Mesothelial cell of epicardium (in vitro differentiated cells): ENCODE results near the gene PLCB1. TPM values are rescaled to one million over a fixed set of nuclear protein-coding genes. Genes with fewer than 3 reads are reported as not detected.

ENCODE experiments used
- DNase-seq, 2 experiments: peaks; one replicate each; pipeline ENCODE4 v3.0.0; 2021; ENCODE audit warnings: low spot score in 2 of 2; ENCODE audit not compliant: unreplicated experiment in 2 of 2
- H3K27ac Mint-ChIP-seq: 2 replicates; pipeline ENCODE4 v1.8.0; 2021; ENCODE audit warnings: mixed read lengths
- H3K27me3 Mint-ChIP-seq: 2 replicates; pipeline ENCODE4 v1.8.0; 2021; ENCODE audit warnings: low read depth, mixed read lengths
- H3K36me3 Mint-ChIP-seq: 2 replicates; pipeline ENCODE4 v1.8.0; 2021; ENCODE audit warnings: mixed read lengths
- H3K4me1 Mint-ChIP-seq: 2 replicates; pipeline ENCODE4 v1.8.0; 2021; ENCODE audit warnings: mixed read lengths
- H3K4me3 Mint-ChIP-seq: 2 replicates; pipeline ENCODE4 v1.8.0; 2021; ENCODE audit warnings: mild to moderate bottlenecking, moderate library complexity, mixed read lengths
- H3K9me3 Mint-ChIP-seq: 2 replicates; pipeline ENCODE4 v1.8.0; 2021; ENCODE audit warnings: mixed read lengths
- total RNA-seq: library from RNA; stranded (reverse); gene quantifications from 3 replicates; pipeline ENCODE4 v1.2.1, GENCODE V29; 2021
- TF ChIP-seq, protein P1 (sequence below): fragments of 200-600 bp; sonication (generic); IDR thresholded peaks from one replicate; pipeline ENCODE4 v1.5.0; 2021; ENCODE audit warnings: antibody characterized with exemption; ENCODE audit not compliant: unreplicated experiment

PLCB1 gene
- total RNA-seq, 1 donor from 2014 or later = 41.5 TPM

DNA sequence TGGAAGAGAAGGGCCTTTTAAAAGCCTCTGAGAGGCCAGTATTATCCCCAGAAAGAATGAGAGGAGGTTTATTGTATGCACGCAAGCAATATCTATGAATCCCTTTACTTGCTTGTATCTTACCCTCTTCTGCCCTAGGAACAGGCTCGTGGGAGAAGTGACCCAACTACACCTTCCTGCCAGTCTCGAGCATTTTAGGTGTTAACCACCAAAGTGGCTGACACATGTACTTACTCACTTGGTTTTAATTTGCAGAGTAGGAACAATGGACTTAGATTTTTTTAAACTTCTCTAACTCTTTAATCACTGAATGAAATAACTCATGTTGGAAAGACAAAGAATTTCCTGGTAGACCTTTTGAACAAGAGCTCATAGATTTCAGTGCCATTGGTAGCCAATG lies 296.9 kb downstream of the PLCB1 start:
- Mint-ChIP-seq H3K4me3 (no peak overlapping the region), H3K36me3 (no peaks in the 10 kb centered on the region), H3K27ac (no peak overlapping the region), H3K4me1 (peaks cover 34% of the 10 kb centered on the region), H3K9me3 (no peaks in the 10 kb centered on the region), H3K27me3 (no peaks in the 10 kb centered on the region)
- no peak for DNase-seq
- TF ChIP-seq, protein P1, sequence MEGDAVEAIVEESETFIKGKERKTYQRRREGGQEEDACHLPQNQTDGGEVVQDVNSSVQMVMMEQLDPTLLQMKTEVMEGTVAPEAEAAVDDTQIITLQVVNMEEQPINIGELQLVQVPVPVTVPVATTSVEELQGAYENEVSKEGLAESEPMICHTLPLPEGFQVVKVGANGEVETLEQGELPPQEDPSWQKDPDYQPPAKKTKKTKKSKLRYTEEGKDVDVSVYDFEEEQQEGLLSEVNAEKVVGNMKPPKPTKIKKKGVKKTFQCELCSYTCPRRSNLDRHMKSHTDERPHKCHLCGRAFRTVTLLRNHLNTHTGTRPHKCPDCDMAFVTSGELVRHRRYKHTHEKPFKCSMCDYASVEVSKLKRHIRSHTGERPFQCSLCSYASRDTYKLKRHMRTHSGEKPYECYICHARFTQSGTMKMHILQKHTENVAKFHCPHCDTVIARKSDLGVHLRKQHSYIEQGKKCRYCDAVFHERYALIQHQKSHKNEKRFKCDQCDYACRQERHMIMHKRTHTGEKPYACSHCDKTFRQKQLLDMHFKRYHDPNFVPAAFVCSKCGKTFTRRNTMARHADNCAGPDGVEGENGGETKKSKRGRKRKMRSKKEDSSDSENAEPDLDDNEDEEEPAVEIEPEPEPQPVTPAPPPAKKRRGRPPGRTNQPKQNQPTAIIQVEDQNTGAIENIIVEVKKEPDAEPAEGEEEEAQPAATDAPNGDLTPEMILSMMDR = no peak

DNA sequence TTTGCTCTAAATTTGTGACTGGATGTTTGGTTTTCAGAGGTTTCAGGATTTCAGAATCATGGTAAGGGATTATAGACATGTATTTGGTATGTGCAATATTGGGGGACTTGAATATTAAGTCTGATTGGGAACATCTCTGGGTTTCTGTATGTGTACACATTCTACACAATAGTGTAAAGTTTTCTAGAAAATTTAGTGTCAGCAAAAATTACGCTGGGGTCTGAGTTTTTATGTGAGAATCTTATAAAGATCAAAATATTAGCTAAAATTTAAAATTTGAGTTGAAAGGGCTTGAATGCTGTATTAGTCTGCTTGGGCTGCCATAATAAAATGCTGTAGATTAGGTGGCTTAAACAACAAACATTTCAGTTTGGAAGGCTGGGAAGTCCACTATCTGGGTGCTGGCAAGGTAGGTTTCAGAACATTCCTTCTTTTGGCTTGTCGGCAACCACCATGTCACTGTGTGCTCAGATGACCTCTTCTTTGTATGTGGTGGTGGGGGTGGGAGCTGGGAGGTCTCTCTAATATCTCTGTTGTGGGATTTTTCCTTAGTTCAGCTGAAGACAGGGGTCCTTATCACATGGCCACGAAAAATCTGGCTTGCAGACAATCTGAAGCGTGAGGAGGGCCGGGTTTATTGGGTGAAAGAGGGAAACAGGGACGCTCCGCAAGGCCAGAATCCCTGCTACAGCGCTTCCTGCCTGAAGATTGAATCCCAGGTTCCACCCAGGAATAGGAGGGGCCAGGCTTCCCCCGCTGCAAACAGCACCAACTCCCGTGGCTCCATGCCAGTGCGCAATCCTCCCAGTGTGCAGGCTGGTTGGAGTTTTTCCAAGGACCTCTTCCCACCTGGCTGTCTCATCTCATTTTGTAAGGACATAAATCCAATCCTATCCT lies 299.7 kb downstream of the PLCB1 start:
- Mint-ChIP-seq H3K27me3 (no peaks in the 10 kb centered on the region), H3K9me3 (no peaks in the 10 kb centered on the region), H3K4me3 (peak overlapping the region; percentile 21), H3K36me3 (no peaks in the 10 kb centered on the region), H3K4me1 (peaks cover 30% of the 10 kb centered on the region), H3K27ac (peak overlapping the region; percentile 82)
- peak; percentile 32 to 56 for DNase-seq
- TF ChIP-seq, protein P1 = no peak

DNA sequence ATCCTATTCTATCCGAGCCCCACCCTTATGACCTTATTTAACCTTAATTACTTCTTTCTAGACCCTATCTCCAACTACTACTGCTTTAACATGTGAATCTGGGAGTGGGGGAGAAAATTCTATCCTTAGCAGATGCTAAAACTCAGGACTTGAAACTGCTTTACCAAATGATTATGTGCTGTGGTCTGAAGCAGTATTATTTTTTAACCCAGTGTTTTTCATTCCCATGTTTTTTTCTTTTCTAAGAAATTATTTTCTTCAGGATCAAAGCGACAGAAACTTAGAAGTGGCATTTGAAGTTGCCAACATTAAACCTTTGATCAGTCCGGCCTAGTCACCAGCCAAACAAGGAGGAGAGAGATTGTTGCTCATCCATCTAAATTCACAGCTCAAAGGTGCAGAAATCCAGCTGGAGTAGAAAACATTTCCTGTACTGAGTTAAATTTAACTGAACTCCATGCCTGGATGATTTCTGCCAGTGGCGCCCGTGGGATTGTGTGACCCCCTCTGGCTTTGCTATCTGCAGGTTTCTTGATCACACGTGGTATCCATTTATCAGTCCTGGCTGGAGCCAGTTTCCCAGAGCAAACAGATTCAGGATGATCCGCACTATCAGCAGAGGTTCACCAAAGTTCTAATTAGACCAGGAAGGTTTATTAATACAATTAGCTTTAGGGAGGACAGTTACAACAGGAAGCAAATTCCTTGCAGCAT lies 300.5 kb downstream of the PLCB1 start:
- Mint-ChIP-seq H3K9me3 (no peaks in the 10 kb centered on the region), H3K4me3 (no peak overlapping the region), H3K27ac (peak overlapping the region; percentile 82), H3K36me3 (no peaks in the 10 kb centered on the region), H3K27me3 (no peaks in the 10 kb centered on the region), H3K4me1 (peaks cover 25% of the 10 kb centered on the region)
- TF ChIP-seq, protein P1 = no peak
- no peak for DNase-seq

DNA sequence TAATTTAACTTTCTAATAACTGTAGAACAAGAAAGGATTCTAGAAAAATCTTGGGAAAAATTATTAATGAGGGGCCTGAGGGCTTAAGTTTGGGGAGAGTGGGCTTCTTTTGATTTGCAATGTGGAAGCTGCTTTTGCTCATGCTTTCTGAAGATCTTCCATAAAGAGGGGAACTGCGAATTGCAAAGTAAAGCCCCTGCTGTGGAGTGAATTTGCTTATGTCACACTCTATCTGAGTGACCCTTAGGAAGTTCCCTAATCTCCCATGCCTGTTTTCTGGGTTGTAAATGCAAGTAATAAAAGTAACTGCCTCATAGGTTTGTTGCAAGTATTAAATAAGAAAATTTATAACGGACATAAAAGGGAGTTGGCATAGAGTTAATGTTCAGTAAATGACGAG lies 301.2 kb downstream of the PLCB1 start:
- Mint-ChIP-seq H3K27me3 (no peaks in the 10 kb centered on the region), H3K9me3 (no peaks in the 10 kb centered on the region), H3K4me1 (peaks cover 23% of the 10 kb centered on the region), H3K4me3 (no peak overlapping the region), H3K27ac (peak overlapping the region; percentile 82), H3K36me3 (no peaks in the 10 kb centered on the region)
- TF ChIP-seq, protein P1 = no peak
- no peak for DNase-seq

DNA sequence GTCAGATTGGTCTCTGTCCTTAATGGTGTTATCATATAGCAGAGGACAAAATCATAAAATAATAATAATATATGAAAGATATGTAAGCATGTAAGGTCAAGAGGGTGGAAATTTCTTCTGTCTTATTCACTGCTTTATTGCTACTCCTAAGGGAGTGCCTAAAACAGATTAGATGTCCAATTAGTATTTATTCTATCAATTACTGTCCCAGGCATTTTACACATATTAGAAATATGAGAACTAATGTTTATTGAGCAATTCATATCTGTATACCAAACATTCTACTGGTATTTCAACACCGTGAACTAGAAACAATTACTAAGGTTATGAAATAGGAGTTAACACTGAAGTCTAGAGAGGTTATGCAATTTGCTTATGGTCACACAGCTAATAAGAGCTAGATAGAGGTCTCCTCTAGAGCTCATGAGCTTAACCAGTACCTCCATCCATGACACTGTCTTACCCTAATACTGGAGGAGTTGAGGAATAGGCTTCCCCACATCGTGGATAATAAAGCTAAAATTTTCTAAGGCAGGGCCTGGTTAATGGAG lies 302.3 kb downstream of the PLCB1 start:
- Mint-ChIP-seq H3K4me1 (peaks cover 23% of the 10 kb centered on the region), H3K4me3 (no peak overlapping the region), H3K36me3 (no peaks in the 10 kb centered on the region), H3K27me3 (no peaks in the 10 kb centered on the region), H3K27ac (no peak overlapping the region), H3K9me3 (no peaks in the 10 kb centered on the region)
- TF ChIP-seq, protein P1 = no peak
- no peak for DNase-seq
